Endometrium (tissue), 2 donors: Measurements from ENCODE around the gene CDKL1.

Source experiments
- FAIRE-seq: peaks from 2 replicates; lab custom pipeline; 2012; peaks lifted over from hg19 to GRCh38; lab: Jason Lieb, UNC
- donor health status: control.
- donor health status: control.

CDKL1 gene

DNA sequence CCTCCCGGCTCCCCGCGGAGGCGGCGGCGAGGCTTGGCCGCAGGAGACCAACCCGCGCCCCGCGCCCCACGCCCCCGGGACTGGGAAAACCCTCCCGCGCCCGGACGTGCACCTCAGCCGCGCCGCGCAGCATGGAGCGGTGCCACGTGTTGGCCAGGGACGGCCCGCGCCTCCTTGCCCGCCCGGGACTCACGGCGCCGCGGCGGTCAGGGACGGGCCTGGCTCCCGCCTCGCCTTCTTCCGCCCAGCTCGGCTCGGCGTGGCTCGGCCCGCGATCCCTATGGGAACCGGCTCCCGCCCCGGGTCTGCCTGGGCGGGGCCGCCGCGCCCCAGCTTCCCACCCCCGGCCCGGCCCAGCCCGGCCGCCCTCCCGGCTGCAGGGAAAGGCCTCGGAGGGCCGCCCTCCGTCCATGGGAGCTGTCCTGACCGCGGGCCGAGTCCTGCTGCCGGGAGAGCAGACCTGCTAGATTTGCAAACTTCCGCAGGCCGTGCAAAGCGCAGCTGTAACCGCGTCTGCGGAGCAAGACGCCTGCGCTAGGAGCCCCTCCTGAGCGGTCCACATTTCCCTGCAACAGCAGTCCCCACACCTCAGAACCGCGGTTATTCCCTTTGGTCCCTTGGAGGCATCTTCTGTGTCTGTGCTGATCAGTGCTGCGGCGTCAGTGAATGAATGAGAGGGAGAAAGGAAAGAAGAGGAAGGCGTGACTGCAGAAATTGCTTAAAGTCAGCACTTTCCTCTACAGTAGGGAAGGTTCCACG, at the start of gene CDKL1:
Gene CDKL1 (minus strand): TSS at position 251 of the 759 bp plus-strand sequence. CDS start 1,013 bp downstream, outside the sequence.
- FAIRE-seq = no peak

GRCh38 chr14:50434528-50434927, 37.8 kb upstream of the CDKL1 start:
- FAIRE-seq = no peak

GRCh38 chr14:50432131-50432530, 35.5 kb upstream of the CDKL1 start:
- FAIRE-seq = no peak

DNA sequence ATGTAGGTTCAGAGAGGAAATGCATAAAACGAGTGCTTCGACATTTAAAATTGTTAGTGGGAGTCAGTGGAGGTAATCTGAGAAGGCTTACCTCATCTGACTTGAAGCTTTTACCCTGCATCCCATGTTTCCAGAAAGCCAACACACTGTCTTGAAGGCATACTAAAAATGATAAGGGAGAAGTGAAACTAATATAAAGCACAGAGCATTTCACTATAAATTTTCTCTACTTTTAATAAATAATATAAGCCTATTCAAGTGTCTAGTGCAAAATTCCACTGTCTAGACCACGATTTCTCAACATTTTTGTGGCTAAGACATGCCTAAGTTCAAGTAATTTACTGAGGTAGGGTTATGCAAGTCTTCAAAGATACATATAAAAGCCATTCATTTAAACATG, 29.1 kb upstream of the CDKL1 start:
- FAIRE-seq = no peak

DNA sequence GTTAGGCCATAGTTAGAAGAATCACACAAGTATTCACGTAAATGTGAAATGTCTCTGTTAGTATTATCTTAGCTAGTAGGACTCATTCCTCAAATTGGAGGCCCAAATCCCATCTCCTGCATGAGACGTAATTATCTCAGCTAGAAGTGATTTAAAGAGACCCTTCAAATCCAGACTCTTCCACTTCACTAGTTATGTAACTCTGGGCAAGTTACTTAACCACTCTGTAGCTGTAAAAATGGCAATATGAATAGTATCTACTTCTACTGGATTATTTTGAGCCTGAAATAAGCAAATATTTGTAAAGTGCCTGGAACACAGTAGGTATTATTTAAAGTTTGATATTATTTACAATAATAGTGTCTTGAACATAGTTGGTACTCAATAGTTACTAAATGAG, 28.4 kb upstream of the CDKL1 start:
- FAIRE-seq = no peak

DNA sequence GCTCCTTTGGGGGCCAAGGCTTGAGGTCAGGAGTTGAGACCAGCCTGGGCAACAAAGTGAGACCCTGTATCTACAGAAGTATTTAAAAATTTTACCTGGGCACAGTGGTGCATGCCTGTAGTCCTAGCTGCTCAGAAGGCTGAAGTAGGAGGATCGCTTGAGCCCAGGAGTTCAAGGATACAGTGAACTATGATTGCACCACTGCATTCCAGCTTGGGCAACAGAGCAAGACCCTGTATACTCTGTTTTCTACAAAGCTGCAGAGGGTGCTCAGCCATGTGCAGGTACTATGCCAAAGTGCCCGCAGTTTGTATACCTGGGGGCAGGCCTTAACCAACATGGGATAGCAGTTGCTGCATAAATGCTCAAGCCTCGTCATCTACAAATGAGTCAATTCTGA, 26.8 kb upstream of the CDKL1 start:
- no peak for FAIRE-seq

DNA sequence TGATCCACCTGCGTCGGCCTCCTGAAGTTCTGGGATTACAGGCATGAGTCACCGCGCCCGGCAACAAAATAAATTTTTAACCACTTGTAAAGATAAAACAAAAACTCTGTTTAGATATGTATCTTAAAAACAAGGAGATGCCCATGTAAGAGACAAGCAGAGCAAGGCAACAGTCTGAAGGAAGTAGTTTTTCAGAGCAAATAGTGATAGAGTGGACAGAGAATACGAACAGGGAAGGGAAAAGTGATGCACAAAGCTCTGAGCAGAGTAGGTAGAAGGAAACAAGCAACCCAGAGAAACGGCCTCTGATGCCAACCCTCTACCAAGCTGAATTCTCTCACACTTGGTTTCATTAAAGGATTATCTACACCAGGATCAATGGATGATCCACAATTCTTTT, 24.8 kb upstream of the CDKL1 start:
- FAIRE-seq = no peak

GRCh38 chr14:50417853-50418252, 21.2 kb upstream of the CDKL1 start:
- peak; percentile 50 for FAIRE-seq

GRCh38 chr14:50410921-50411320, 14.2 kb upstream of the CDKL1 start:
- no peak for FAIRE-seq

DNA sequence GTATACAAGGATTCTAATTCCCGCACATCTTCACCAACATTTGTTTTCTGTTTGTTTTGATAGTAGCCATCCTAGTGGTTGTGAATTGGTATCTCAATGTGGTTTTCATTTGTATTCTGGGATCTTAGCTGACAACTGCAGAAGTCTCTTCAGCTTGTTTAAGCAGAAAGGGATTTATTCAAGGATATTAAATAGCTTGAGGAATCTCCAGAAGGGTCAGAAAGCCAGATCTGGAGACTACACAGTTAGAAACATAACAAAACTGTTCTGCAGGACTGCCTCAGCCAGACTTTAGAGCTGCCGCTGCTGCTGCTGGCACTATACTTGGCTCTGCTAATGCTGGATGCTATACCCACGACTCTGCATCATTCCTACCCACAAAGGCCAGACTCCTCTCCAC, 13.4 kb upstream of the CDKL1 start:
- no peak for FAIRE-seq

DNA sequence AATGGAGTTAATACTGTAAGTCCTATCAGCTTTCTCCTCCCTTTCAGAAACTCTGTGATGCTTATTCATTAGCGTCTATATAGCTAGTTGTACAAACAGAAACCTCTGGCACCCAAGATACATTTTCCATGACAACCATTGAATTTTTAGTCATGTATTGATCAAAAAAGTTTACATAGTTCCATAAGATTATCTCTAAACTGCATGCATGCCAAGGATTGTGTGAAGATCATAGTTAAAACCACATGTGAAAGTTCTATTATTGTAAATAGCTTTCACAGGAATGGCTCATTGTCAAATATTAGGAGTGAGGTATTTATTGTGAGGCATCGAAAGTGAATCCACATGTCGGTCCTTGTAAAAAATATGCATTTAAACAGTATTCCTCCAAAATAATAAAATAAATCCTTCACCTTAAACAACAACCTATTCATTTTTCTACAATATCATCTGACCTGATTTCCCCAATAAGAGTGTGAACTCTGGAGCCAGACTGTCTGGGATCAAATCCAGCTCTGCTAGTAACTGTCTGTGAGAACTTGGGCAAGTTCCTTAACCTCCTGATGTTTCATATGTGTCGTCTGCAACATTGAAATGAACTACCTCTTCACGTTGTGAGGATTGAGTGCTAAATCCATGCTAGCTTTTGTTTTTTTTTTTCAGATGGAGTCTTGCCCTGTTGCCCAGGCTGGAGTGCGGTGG, 10.6 kb upstream of the CDKL1 start:
- FAIRE-seq = peak; percentile 50

DNA sequence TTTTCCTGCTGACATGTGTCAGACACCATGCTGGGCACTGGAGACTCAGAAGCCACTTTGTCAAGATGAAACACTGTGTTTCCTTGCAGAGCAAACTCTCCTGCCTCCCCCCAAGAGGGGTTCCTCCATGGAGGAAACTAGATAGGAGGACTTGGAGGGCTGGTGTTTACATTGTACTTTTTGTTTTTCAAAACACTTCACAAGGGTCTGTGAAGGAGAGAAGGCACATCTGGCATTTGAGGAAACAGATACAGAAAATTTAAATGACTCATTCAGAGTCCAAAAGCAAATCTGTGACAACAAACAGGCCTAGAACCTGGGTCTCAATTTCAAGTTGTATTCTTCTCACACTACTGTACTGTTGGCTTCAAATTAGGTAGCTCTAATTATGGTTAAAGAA, 6.7 kb upstream of the CDKL1 start:
- FAIRE-seq = peak; percentile 90

GRCh38 chr14:50402965-50403364, 6.3 kb upstream of the CDKL1 start:
- no peak for FAIRE-seq

DNA sequence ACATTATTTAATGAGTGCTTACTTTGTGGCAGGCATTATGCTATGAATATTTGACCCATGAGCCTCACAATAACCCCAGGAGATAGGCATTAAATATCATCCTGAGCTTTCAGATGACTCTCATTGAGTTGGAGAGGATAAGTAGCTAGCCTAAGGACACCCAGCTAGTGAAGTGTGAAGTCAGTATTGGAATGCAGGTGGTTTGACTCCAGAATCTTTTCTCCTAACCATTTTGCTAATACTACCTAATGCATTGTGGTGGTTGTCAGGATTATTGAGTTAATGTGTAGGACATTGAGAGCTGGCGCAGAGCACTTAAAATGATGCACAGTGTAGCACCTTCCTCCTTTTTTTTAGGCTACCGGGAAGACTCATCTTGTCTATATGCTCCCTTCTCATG, 3.8 kb upstream of the CDKL1 start:
- FAIRE-seq = no peak

DNA sequence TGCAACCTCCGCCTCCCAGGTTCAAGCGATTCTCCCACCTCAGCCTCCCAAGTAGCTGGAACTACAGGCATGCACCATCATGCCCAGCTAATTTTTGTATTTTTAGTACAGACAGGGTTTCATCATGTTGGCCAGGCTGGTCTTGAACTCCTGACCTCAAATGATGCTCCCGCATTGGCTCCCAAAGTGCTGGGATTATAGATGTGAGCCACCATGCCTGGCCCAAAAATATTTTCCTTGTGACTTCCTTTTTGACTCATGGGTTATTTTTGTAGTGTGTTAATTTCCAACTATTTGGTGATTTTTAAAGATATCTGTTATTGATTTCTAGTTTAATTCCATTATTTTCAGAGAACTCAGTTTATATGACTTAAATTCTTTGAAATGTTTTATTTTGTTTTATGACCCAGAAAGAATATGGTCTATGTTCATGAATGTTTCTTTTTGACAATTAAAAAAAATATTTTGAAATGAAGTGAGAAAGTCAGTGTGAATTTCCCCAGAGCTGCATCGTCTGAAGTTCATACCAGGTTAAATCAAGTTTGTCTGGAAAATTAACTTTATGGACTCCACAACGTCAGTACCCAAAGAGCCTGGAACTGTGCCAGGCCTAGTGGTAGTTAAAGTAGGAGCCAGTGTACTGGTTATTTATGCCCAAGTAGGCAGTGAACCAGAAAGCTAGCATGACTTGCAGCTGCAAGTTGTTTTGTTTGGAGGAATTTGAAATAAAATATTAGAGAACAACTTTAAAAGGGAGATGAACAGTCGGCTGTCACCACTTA, 2.8 kb upstream of the CDKL1 start:
- FAIRE-seq = no peak

- no peak for FAIRE-seq
These were observed 1.5 kb upstream of the CDKL1 start for GRCh38 chr14:50398189-50398580.

GRCh38 chr14:50397390-50398188, 908 bp upstream of the CDKL1 start:
- FAIRE-seq = no peak

GRCh38 chr14:50395448-50395847, 1.2 kb downstream of the CDKL1 start:
- no peak for FAIRE-seq

DNA sequence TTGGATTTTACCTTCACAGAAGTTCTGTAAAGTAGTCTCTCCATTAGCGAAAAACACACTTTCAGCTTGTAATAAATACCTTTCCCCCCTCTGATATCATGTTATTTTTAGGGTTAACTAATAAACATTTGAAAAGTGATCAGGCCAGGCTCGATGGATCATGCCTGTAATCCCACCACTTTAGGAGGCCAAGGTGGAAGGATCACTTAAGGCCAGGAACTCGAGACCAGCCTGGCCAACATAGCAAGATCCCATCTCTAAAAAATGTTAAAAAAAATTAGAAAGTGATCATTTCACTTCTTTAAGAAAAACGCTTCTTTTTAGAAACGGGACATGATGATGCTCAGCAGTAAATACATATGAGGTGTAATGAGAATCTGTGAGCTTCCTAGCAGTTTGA, 2.0 kb downstream of the CDKL1 start:
- no peak for FAIRE-seq

DNA sequence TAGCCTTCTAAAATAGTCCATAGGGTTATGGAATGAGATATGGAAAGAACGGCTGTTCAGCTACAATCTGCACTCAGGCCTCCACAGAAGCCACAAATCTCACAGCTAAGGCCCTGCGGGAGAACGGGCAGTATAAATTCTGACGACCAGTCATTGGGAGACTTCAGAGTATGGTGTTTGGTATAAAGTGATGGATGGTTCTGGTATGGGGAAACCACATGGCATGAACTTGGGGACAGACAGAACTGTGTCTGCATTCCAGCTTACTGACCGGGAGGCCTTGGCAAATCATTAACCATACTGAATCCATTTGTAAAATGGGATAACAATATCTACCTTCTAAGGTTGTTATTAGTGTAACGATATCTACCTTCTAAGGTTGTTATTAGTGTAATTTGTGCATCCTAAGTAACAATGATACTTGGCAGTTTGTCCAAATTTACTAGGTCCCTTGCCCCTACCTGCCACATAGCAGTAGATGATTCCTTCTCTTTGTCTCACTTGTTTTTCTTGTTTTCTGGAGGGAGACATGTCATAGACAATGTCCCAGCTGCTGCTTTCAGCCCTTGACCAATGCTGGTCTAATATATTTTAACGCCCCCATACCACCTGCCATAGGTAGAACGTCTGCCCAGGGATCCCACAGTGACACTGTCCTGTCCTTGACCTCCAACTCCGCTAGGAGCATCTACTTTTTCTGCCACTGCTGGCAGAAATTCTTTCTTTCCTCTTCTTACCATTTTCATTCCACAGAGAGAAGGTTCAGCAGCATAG, 6.8 kb downstream of the CDKL1 start:
- no peak for FAIRE-seq

- FAIRE-seq = no peak
These were observed 8.3 kb downstream of the CDKL1 start for GRCh38 chr14:50388256-50388931.
